Hematopoietic multipotent progenitor cell (in vitro differentiated cells): ENCODE data around the gene SCAF4. TPM values are rescaled to one million over a fixed set of nuclear protein-coding genes. Genes with fewer than 3 reads are reported as not detected.
"Not testable (repeated sequence)": the region's sequence is repeated elsewhere in the genome, so short reads cannot be mapped to it uniquely, and the experiment has no call there.

ENCODE experiments used
- DNase-seq, 3 donors: peaks; one replicate each; pipeline ENCODE4 v3.0.0-alpha.2; 2011 to 2015; ENCODE audit warnings: low read depth in 2 of 3, low spot score in 2 of 3
- total RNA-seq: library from RNA; depleted of rRNA; stranded (reverse); fragments of >200 nt; gene quantifications from one replicate; pipeline ENCODE4 v1.2.3, GENCODE V29; 2012

Gene SCAF4
- total RNA-seq, 1 donor, result 15.3 TPM

- no peak for DNase-seq
Measured at GRCh38 chr21:31743712-31744111, 11.8 kb upstream of the SCAF4 start.

DNA sequence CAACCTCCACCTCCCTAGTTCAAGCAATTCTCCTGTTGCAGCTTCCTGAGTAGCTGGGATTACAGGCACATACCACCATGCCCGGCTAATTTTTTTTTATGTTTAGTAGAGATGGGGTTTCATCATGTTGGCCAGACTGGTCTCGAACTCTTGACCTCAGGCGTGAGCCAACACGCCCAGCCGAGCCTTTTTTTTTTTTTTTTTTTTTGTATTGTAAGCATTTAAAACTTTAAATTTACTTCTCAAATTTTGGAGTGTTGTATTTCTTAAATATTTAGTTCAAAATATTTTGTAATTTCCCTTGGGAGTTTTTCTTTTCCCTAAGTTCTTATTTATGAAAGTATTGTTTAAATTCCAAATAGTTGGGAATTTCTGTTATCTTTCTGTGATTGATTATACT, 9.2 kb upstream of the SCAF4 start:
- DNase-seq, result no peak

DNA sequence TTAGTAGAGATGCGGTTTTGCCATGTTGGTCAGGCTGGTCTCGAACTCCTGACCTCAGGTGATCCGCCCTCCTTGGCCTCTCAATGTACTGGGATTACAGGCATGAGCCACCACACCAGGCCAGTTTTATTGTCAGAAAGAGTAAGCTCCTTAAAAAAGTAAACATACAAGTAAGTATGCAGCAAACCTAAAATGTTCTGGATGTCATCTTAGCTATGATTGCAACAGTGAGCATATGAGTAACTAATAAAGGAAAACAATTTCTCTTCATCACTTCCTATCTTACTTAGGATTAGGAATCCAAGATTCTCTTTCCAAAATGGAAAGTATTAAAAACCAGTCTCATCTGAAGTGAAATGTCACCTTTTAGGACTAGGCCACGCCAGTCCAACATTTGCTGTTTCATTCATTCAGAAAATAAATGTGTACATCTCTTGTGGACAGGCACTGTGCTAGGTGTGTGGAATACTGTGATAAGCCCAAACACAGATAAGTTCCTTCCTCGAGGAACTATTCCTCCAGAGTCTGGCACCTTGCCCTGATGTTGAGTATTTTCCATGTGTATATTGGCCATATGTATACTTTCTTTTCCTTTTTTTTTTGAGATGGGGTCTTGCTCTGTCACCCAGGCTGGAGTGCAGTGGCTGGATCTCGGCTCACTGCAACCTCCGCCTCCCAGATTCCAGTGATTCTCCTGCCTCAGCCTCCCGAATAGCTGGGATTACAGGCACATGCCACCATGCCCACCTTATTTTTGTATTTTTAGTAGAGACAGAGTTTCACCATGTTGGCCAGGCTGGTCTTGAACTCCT, 5.9 kb upstream of the SCAF4 start:
- DNase-seq, result not testable (repeated sequence)

DNA sequence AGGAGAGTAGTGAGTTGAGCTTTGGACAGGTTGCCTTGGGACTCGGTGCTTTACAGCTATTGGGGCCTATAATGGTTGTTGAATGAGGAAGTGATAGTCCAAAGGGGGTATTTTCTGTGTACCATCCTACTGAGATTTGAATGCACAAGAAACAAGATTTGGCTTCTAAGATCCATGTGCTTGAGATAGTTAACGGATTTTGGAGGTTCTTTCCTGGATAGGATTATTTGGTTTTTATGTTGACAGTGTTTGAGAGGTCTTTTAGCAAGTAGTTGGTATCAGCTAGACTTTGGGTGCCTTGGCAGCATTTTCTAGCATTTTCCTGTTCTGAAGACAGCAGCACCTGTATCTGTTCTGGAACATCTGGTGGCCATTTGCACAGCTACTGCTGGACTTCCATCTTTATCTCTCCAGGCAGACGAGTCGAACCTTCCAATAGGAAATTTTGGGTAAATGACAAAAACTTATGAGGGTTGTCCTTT, 3.6 kb upstream of the SCAF4 start:
- no peak for DNase-seq

- DNase-seq, result no peak
Measured at GRCh38 chr21:31733551-31734149, 1.7 kb upstream of the SCAF4 start.

DNA sequence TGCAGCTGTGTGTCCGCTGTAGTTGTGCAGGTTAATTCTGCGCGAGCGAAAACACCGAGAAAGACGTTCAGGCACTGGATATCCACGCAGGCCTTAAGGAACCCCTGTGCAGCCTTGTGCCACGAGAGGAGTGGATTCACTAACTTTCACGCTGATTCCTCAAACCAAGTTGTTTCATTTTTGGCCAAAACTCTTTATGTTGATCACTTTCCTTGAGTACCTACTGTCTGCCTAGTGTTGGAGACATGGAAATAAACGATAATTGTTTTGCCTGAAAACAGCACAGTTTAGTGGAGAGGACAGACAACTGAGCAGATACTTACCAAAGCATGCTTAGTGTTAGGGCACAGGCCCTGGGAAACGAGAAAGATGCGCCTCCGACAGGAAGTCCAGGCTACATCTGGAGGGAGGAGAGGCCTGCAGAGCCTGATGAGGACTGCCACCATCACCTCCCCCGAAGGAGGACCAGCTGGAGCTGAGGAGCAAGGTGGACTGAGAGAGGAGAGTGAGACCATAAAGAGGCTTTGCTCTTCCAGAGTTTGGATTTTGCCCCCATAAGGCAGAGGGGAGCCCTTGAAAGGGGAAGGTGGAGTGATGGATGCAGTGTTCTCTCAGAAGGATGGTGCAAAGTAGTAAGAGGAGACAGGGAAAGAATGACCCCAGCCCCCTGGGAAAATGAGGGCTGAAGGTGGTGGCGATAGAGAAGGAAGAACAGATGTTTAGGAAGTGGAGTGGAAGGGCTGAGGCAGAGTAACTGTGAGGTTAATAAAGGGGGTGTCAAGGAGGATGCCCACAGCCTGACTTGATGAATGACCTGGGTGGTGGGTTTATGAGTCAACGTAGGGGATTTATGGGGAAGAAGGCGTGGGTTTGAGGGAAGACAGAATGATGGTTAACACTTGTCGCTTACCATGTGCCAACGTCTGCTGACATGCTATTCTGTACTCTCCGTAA, 956 bp upstream of the SCAF4 start:
- peak in 2 of 3 donors; percentile 27 for DNase-seq

DNA sequence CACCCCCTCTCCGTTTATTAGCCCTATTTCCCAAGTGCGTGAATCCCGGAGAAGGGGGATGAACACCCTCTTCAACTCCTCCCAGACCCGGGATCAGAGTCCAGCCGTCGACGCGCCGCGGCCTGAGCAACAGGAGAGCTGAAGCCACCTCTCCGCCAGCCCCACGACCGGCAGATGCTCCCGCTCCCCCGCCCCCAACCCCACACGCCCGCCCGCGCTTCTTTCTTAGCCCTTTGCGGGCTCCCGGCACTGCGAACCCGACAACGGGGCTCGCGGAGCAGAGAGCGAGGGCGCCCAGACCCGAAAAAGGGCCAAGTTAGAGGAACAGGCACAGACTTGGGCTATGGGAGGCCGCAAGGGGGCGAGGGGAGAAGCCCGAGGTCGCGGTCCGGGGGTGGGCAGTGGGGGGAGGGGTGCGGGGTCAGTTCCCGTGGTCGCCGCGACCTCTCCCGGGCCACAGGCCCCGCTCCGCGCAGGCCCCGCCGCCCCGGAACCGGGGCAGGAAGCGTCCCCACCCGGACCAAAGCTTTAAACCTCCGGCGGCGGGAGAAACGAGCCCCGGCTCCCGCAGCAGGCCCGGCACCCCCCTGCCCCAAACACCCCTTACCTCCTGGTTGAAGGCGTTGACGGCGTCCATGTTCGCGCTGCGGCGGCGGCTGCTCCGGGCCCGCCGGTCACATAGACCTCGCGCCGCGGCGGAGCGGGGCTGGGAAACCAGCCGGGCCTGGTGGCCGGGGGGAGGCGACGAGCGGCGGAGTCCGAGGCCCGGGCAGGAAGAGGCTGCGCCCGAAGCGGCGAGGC, 662 bp downstream of the SCAF4 start:
- DNase-seq, result peak; percentile 18 to 70 (median 59)

GRCh38 chr21:31730712-31731055, 1.2 kb downstream of the SCAF4 start:
- peak in 1 of 3 donors; percentile 13 for DNase-seq

DNA sequence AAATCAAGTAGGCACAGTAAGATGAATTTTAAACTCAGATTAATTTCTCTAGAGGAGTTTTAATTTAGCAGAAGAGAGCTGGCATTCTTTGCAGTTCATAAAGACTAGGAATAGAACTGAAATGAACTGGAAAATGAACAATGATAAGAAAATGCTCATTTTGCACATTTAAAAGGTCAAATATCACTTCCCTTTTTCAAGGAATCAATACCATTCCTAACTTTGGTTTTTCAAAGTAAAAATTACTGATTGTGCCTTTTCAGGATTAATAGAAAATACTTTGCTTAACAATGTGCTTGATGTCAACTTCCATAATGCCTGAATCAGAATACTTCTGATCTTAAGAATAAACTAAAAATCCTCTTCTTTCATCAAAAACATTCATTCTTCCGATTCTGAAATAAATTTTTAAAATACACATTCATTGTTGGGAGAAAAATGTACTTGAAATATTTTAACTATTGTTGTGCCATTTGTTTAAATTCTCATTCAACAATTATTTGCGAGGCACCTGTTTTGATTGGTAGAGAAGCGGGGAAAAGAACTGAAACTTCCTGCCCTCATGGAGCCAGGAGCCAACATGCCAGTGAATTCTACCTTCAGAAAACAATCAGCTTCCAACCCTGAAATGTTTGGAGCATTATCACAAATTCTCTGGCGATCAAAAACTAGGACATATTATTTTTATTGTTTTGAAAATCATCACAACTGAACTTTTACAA, 2.1 kb downstream of the SCAF4 start:
- DNase-seq, result no peak

DNA sequence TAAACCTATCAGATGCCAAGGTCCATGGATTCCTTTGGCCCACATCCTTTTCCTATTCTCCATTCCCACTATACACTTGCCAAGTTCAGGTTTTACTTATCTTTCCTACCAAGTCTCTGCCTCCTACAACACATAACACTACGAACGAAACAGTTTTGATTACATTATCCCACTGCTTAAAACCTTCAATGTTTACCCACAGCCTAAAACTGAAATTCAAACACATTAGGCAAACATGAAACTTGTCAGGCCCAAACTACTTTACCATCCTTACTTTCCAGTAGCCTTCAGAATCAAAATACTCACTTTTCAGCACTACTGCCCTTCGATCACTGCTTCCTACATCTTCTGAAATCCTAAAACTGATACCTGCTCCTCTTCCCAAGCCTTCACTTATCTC, 3.0 kb downstream of the SCAF4 start:
- DNase-seq, result no peak

- no peak for DNase-seq
Measured at GRCh38 chr21:31728191-31728590, 3.7 kb downstream of the SCAF4 start.

DNA sequence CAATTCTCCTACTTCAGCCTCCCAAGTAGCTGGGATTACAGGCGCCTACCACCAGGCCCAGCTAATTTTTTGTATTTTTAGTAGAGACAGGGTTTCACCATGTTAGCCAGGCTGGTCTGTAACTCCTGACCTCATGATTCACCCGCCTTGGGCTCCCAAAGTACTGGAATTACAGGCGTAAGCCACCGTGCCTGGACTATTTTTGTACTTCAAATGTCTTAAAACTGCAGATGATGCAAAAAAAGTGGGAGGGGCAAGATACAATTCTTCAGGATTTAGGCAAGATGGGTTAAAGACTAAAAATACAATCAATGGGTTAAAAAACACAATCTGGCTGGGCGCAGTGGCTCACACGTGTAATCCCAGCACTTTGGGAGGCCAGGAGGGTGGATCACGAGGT, 4.7 kb downstream of the SCAF4 start:
- no peak for DNase-seq

DNA sequence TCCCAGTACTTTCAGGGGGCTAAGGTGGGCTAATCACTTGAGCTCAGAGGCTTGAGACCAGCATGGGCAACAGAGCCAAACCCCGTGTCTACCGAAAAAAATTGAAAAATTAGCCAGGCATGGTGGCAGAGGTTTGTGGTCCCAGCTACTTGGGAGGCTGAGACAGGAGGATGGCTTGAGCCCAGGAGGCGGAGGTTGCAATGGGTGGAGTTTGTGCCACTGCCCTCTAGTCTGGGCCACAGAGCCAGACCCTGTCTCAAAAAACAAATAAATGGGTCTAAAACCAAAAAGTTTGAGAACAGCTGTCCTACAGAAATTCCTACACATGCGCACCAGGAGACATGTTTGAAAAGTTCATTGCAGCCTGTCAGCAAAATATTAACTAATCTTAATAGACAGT, 5.5 kb downstream of the SCAF4 start:
- no peak for DNase-seq

DNA sequence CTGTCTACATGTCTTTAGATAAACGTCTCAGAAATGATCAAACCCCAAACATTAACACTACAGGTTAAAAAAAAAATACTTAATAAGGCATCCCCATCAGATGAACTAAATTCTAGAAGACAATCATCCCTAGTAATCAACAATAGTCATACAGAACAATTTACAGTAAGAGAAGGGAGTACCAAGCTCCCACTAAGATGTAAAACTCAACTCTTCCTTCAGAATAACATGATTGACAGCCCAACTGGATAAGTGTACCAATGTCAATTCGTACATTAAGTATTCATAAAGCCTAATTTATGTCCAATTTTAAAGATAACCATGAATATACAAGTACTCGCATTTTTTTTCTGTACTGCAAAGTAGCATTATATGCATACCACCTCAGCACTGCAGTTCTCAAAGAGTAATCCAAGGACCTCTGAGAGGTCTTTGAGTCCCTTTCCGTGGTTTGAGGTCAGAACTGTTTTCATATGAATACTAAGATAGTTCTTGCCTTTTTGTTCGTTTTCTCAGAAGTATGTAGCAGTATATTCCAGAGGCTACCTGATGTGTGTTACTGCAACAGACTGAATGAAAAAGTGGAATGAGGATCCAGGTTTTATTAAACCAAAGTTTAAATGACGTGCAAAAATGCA, 6.6 kb downstream of the SCAF4 start:
- no peak for DNase-seq

- no peak for DNase-seq
Measured at GRCh38 chr21:31724552-31724951, 7.4 kb downstream of the SCAF4 start.

- DNase-seq, result no peak
Measured at GRCh38 chr21:31721381-31721780, 10.5 kb downstream of the SCAF4 start.

- no peak for DNase-seq
Measured at GRCh38 chr21:31720739-31721138, 11.2 kb downstream of the SCAF4 start.

GRCh38 chr21:31720330-31720729, 11.6 kb downstream of the SCAF4 start:
- no peak for DNase-seq

DNA sequence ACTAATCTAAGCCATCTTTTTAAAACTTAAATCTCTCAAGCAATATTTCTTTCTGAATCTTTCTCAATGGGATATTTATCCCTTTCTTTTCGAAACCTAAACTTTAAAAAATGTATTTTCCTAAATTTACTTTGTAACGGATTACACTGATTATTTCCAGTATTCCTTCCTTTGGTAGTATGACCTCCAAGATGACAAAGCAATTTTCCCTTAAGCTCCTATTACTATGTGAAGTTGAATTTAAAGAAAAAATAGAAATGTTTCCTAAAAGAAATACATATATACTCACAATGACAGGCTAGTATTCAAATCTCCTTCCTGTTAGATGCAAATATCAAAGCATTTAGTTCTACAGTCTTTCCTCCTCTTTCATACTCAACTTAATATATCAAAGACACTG, 15.8 kb downstream of the SCAF4 start:
- no peak for DNase-seq
